Central memory CD4-positive, alpha-beta T cell (primary cell): ENCODE data around the gene RAD21L1.

Source experiments
- DNase-seq: peaks from one replicate; pipeline ENCODE4 v3.0.0; 2022

The RAD21L1 gene

DNA sequence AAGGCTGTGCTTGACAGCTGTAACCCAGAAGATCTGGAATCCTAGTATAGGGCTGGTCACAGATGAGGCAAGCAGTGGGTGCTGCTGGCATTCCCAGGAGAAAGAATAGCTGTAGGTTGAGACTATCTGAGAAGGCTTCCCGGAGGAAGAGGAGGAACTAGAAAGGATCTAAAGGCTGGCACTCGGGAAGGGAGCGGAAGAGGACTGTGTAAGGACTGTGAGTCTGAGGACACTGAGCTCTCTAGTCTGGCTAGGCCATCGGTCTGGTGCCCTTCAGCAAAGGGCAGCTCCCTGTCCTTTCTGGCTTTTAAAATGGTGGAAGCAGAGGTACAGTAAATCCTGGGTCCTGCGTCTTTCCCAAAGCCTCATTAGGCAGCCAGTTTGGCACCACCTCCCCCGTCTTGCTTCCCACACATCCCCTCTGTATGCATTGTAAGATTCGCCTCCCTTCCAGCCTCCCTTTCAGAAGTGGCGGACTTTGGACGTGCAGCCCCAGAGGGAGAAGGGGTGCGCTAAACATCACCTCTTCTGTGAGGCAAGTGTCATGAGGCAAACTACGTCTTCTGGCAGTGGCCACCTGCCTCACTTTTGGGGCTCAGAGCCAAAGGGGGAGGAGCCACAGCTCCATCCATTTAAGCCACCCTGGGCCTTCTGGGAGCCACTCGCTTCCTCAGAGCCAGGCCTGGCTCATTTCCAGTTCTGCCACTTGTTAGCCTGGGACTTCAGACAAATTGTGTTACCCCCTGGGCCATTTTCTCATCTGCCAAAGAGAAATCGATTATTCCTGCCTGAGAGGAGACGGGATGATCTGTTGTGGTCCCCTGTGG is 48.9 kb downstream of the RAD21L1 start:
- DNase-seq: no peak

GRCh38 chr20:1275919-1276318 is 50.1 kb downstream of the RAD21L1 start:
- no peak for DNase-seq

GRCh38 chr20:1277529-1278322 is 51.9 kb downstream of the RAD21L1 start:
- DNase-seq: no peak

DNA sequence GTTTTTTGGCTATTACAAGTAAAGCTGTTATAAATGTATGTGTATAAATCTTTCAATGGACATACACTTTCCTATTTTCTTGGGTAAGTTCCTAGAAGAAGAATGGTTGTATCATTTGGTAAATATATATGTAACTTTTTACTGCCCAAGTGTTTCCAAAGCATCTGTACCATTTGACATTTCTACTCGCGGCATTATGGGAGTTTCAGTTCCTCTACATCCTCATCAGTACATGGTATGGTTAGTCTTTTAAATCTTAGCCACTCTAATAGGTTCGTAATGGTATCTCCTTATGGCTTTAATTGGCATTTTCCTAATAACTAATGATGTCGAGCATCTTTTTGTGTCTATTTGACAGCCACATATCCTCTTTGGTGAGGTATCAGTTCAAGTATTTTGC is 53.1 kb downstream of the RAD21L1 start:
- no peak for DNase-seq

DNA sequence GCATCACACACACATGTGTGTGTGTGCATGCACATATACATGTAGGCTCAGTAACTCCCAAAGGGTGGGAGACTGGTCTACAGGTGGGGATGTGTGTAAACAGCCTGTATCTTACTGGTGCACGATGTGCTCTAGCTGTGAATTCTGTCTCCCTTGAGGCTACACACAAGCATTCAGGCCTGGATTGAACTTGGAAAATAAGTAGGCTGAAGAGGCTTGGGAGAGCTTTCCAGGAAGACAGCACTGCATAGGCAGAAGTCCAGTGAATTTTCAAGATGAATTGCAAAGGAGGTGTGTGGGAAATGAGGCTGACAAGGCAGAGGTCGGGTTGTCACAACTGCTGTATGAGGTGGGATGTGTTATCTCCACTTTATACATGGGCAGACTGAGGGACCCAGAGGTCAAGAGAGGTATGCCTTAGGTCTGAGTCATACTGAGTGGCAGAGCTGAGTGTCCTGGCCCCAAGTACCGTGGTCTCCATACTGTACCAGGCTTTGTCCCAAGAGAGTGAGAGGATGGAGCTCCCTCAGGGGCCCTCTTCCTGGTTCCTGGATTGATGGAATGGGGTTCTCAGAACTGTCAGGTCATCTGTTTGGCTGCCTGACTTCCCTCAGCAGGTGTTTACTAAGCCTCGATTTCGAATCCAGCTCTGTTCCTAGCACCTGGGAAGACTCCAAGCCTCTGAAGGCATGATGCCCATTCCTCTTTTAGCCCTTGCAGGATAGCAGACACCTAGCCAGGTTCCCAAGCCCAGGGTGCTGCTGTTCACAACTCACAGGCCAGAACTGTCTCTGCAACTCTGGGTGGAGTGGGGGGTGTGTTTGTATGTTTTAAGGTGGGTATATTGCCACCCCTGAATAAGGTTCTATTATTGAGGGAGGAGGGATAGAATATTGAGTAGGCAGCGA is 54.6 kb downstream of the RAD21L1 start:
- no peak for DNase-seq

DNA sequence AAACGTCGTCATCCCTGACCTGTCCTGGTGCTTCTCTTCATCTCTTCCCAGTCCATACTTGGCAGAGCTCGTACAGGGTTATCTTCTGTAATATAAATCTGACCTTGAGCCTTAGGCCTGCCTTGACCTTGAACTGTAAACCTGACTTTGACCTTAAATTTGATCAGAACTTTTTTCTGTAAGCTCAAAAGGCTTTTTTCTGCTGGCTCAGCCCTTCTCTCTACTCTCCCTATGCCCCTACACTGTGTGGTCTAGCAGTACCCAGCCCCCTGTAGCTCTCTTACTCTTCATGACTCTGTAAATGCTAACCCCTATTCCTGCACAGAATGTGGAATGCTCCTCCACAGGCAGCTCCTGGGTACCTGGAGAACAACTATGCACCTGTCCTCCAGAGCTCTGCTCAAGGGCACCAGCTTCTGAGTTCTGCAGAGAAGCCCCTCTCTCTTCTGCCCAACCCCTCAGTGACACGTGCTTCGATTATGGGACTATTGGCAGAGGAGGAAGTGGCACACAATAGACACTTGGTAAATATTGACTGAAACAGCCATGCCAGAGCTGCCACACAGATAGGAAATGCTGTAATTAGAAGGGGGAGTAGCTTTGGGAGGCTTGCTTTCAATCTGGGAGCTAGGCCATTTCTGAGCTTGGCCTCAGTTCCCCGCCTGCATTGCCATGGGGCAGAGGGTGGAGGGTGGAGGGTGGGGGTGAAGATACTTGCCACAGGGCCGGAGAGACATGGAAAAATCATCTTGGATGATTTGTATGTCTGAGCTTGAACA is 55.6 kb downstream of the RAD21L1 start:
- no peak for DNase-seq

DNA sequence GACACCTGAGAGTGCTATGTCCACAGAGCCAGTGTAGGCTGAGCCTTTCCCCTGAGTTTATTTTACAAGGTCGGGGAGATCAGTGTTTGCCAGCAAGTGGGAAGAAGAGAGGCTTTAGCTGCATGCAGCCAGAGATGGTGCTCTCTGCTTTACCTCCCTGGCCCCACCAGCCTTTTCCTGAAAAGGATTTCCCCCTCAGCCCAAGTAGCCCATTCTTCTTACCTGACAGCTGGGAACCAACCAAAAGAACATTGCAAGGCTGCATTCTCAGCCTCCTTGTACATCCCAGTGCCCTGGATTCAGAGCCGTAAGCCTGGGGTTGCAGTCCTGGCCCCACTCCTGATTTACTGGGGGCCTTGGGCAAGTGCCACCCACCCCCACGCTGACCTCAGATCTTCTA is 57.1 kb downstream of the RAD21L1 start:
- DNase-seq: no peak

DNA sequence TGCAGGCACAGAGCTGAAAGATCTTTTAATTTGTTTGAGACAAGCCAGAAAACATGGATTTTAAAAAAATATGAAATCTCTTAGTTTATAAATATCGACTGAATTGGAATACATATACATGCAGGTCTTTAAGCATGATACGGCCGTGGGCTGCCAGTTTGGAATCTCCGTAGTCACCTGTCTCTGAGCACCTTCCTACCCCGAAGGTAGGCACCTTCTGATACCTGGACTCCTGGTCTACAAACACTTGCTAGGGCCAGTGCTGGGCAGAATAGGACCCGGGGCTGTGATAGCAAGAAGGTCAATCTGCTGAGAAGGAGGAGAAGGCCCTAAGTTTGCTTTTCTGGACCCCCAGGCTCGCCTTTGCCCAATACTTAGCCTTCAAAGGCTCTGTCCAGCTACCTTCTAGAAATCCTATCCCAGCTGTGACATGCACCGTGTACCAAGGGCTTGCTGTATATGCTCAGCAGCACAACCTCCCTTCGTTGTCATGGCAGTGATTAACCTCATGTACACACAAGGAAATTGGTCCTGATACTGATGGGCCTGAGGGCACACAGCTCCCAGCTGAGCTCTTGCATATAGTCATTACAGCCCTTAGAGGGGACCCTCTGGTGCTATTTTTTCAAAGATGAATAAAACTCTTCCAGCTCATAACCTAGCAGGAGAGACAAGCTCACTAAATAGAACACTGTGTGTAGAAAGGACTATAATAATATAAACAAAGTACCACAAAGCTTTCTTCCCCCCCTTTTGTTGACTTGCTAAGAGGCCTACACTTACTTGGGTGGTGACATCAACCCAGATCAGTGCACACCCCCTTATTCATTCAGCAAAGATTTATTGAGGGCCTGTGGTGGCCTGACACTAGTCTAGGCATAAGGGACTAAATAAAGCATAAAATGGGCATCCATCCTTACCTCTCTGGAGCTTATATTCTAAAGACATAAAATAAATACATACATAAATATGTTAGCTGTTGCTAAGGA is 58.0 kb downstream of the RAD21L1 start:
- DNase-seq: no peak

DNA sequence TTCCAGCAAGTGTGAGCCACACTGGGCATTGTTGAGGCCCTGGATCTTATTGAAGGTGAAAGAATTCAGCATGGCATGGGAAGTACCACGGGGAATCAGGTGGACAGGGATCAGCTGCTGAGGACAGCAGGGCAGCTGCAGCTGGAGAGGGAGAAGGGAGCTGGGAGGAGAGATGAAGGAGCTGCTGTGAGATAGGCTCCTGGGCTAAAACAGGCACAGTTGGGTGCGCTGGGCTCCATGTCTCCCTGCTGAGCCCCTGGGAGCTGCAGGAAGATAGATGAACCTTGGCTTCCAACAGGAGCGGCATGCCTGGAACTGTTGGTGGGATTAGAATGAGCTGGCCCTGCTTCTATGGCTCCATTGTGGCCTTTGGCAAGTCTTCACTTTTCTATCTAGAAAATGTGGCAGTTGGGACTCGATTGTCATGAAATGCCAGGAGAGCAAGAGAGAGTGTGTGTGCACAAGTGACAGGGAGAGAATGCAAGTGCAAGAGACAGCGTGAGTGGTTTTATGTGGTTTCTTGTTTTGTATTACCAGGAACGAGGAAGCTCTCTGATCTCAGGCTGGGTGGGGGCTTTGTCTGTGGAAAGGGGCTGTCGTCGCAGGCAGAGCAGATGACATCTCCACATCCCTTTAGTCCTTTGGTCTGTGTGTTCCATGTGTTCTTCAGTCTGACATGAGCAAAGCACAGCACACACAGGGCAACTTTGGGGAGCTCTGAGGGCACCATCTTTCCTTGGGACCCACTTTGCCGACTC is 60.6 kb downstream of the RAD21L1 start:
- DNase-seq: peak; percentile 48

DNA sequence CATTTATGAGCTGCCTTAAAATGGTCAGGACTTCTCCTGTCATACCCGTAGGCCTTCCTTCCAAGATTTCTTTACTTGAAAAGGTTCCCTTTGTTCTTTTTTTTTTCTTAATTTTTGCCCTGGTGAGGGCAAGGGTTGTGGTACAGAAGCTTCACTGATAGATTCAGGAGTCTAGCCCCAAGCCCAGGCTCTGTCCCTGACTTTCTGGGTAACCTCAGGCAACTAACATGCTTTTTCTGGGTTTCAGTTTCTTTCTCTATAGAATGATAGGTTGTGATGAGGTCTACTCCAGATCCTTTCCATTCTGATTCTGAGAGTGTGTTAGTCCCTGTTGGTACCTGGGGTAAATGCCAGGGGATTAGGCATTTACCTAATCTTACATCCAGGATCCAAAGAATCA is 61.5 kb downstream of the RAD21L1 start:
- DNase-seq: no peak

DNA sequence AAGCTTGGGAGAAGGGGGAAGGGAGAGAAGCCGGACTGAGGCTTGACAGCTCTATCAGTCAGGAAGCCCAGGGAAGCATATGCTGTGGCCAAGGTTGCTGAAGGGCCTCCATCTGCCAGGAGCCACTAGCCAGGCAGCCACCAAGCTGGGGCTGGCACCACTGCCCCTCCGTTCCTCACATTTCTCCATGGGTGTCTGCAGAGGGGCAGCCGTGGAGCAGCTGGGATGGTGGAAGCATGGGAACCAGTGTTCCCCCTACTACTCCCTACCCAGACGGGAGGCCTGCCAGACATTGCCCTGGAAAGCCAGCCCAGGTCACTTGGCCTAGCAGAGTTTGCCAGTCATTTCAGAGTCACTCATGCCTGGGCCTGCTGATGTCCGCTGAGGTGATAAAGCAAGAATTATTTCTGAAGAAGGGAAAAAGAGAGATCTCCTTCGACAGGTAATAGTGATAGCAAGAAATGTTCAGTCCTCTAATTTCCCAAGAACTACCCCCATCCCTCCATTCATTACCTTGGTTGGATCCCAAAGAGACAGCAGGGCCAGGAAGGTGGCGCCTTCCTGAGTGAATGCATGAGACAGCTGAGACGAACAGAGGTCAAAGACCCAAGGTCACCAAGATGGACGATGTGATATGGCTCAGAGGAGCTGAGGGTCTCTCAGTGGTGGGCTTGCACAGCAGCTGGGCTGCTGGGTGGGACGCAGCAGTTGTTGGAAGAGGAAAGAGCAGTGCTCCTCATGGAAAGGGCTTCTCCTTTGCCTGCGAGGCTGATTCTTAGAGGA is 62.1 kb downstream of the RAD21L1 start:
- DNase-seq: no peak

- DNase-seq: no peak
Observed at GRCh38 chr20:1291191-1291741, 65.4 kb downstream of the RAD21L1 start.

- DNase-seq: no peak
Observed at GRCh38 chr20:1292620-1293019, 66.8 kb downstream of the RAD21L1 start.

DNA sequence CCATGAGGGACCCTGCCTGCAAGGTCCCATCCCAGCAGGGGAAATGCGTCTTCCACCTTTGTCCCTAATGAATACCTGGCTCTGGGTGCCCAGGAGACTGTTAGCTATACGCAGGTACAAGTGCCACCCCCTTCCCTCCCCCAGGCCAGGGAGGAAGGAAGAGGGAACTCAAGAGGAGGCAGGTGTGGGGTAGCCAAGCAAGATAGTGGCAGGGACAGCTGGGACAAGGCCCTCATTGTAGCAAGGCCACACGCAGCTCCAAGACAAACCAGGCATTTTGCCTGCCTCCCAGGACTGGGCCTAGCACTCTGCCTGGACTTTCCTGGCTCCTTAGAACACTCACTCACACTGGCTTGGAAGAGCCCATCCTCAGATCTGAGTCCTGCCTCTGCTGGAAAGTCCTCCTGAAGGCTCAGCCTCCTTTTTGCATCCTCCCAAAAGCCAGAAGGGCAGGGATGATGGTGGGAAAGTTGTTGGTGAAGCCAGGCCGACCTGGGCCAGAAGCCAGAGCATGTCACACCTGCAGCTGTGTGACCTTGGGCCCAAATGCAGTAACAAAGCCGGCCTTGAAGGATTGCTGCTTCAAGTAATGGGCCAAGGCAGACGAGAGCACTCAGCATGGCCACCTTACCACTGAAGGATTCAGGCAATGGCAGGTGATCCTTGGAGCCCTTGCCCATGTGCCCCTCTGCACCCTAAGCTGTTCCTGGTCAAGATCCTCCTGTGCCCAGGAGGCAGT is 68.0 kb downstream of the RAD21L1 start:
- DNase-seq: no peak

DNA sequence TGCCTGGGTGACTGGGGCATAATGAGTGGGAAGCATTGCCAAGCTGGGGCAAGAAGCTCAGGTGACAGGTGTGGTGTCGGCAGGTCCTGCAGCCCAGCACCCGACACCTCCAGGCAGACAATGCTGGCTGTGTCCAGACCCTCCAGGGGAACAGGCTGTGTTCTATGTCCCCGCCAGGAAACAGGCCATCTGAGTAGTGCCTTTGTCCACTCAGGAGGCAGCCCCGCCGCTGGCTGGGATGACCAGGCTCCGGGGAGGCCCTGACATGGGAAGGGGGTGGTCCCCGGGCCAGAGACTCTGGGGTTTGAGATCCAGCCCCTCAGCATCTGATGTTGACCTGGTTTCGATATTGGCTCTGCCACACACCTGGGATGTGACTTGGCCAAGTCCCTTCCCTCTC is 68.7 kb downstream of the RAD21L1 start:
- no peak for DNase-seq

- DNase-seq: no peak
Observed at GRCh38 chr20:1295276-1295930, 69.6 kb downstream of the RAD21L1 start.

GRCh38 chr20:1296117-1296610 is 70.3 kb downstream of the RAD21L1 start:
- DNase-seq: no peak

DNA sequence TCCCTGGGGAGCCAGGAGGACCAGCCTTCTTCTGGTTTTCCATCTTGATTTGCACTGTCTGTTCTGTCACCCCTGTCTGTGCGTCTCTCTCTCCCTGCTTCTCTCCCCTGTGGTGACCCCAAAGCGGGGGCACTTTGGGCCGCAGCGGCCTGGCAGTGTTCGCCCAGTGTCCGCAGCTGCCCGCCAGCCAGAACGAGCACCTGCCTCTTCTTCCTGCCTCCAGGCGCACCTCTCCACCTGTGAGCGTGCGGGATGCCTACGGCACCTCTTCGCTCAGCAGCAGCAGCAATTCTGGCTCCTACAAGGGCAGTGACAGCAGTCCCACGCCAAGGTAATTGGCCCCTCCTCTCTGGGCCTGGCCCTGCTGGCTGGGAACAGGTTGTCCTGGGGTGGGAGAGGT is 71.1 kb downstream of the RAD21L1 start:
- DNase-seq: no peak
